ENCODE measurements around the gene CCDC91.

The CCDC91 gene

DNA sequence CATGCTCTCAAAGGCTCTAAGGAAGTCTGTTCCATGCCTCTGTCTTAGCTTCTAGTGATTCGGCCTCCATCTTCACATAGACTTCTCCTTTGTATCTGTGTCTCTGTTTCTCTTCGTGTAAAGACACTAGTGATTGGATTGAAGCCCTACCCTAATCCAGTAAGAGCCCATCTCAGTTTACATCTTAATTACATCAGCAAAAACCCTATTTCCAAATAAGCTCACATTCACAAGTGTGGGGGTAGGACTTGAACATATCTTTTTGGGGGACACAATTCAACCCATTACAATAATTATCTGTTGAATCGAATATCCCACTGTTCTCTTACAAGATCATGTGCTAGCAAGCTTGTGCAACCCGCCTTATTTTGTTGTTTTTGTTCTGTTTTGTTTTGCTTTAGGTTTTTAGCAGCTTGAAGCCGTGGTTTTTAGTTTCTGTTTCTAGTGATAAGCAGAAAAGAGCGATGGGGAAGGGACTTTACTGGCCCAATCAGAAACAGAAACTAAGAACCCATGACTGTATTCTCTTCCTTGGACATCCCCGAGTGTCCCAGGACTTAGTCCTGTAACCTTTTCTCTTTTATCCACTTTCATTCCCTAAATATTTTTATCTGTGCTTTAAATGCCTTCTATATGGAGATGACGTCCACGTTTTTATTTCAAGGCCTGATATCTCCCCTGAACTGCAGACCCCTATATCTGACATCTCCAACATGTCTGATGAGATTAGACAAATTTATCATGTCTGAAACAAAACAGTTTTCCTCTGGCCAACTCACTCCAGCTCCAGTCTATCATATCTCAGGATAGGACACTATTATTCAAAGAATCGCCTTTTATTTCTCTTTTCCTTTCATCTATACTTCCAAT is 353.0 kb downstream of the CCDC91 start:
- DNase-seq: no peak

DNA sequence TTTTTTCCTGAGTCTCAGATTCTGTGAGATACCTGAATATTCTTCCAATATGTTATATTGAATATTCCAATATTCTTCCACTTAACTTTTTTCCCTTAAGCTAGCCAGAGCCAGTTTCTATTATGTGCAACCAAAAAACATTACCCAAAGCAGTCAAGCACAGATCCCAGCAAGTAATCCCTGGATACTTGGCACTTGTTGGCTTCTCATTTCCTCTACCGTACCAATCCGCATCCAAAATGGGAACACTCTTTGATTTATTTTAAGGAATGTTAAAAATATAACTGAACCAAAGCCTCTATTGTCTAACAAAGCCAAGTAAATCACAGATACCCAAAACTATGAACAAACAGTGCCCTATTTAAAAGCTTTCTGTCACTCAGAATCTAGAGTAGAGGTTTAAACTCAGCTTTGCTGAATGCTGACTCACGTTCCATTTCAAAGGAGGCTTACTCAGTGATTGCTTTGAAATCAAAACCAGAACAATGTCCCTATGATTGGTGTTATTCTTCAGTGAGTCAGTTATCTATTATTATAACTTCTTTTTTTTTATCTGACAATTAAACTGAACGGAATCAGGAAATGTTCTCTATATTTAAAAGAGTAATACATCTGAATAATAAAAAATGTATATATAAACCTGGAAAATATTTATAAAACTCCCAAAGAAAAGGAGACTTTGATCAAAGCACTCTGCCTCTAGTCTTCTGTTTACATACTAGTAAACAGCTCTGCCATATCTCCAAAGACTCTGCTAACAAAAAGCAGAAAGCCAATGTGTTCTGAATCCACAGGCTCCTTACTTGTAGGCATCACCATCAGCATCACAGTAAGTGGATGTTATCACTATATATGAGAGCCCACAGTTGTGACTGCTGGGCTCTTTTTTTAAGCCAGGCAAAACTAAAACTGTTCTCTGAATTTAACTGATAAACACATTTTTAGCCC is 360.8 kb downstream of the CCDC91 start:
- no peak for DNase-seq

DNA sequence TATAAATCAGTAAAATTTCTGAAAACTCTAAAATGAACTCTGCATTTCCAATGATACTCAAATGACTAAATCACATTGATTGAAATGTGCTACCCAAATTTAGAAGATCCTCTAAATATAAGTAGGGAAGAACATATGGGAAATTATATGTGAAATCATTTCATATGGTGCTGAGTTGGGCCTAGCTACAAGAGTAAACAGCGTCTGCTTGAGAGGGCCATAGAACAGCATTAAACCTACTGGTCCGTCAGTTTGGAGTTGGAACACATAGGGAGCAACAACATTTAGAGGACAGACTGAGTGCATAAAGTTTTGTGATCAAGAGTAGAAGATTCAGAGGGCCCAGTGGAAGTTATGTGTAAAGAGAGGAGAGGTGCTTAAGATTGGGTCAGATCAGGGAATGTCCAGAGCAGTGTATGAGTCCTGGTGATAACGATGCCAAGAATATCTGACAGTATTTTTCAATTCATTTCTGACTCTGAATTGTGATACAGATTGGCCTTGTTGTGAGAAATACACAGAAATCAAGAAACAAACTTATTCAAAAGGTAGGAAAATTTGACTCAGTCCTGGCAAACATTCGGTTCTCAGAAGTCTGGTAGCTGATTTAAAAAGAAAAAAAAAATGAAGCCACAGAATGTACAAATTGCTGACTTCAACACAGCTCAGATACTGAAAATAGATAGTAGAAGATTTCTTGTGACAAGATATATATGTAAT is 362.2 kb downstream of the CCDC91 start:
- no peak for DNase-seq

DNA sequence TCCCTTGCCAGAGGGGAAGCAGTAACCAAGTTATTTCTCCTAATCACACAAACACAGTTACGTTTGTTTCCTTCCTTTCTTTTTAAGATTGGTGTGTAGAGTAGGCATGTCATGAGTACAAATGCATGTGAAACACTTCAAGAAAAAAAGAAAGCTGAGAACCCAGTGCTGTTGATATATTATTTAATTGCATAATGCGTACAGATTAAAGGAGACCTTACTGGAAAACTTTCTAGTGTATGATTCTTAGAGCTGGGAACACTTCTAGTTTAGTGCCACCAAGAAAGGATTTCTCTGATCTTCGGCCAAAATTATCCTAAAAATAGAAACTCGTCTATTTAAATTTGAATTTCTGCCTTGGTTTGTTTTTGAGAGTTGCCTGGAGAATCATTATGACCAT is 365.5 kb downstream of the CCDC91 start:
- no peak for DNase-seq

DNA sequence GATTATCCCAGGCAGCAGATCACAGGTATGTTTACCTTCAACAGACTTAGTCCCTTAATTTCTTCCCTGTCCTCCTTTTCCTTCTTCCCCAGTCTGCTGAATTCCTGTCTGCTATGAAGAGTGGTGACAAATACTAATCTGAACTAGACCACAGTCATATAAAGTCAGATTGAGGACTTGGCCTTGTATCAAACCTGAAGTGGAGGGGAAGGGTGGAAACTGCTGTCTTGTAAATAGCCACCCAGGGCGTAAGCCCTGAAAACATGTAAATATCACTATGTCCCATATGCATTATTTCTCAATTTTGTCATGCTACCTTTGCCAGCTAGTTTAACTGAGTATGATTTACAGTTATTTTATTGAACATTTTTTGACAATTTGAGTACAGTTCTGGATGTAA is 368.0 kb downstream of the CCDC91 start:
- DNase-seq: no peak

DNA sequence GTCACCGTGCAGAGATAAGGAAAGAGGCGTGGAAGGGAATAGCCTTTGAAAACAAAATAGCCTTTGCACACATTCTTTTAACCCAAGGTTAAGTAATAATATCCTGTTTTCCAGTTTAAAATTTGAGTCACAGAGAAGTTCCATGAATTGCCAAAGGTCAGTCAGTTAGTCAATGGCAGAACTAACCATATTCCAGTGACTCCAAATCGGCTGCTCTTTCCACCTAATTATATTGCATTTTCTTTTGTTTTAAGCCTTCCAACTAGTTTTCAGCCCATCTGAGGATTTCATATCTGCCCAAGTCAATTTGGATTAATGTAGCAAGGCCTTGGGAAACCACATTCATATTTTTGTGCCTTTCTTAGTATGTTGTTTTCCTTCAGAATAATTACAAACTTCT is 373.0 kb downstream of the CCDC91 start:
- no peak for DNase-seq

DNA sequence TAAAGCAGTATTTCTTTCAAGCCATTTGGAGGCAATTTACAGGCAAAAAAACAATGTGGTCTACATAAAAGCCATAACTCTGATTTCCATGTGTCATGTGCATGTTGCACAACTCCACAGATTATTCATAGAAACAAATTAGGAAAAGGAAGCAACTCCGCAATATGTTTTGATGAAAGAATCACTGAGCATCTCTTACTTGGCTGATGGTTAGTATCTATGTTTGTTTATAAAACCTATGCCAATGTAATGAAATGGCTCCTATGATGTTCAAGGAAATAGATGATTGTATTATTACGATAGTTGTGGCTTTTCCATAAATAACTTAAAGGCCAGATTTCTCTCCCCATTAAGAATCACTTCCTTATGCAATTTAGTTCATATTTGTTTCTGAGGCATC is 373.7 kb downstream of the CCDC91 start:
- DNase-seq: no peak

DNA sequence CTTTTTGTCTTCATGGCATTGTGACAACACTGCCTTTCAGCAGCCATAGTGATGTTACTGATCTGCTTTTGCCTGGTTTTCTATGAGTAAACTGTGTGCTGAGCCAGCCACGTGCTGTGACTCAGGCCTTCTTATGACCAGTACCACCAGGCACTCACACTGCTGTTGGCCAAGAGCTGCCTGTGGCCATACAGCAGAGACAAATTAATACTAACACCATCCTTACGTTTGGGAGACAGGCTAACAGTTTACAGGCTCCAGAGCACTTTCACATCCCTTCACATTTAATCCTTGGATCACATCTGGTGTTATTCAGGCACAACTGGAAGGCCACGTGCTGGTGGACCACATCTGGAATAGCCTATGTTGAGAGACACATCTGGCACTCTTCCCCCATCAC is 377.9 kb downstream of the CCDC91 start:
- no peak for DNase-seq

DNA sequence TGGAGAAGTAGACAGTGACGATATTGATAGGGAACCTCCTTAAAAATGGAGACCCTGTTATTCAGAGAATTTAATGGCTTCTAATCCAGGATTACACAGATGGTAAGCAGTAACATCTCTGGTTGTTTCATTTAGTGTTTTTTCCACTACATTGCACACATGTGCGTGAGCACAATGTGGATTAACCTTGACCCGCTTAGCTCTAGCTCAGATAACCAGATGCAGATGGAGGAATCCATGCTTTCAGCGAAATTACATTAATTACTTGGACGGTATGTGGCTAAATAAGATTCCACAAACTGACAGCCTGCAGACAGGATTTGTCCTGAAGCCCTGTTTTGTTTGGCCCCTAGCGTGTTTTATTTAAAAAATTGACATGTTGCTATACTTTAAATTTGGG is 378.4 kb downstream of the CCDC91 start:
- DNase-seq: no peak

DNA sequence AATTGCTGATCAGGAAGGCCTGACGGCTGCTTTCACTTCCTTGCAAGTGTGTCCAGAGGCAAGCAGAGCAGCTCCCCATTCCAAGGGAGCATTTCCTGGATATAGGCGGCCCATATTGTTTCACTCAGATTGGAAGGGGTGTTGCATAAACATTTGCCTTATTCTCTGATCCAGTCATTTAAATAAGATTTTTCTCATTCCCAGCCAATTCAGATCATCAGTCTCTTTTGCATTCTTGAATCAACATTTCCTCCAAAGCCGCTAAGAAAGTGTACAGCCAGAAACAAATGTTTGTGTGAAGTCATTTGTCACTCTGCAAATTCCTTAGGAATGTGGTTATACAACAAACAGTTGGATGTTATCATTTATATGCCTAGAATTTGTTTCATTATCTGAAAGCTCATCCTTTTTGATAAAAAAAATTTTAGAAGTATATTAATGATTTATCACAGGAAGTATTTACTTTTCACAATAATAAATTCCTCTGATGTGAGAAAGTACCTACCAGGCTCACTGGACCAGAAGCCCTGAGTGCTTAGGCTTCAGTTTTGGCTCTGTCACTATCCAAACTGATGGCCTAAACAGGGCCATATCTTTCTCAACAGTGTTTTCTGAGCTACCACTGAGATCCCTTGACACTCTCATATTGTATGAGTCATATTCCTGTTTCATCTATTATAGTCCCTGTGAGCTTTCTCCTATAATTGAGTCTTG is 379.6 kb downstream of the CCDC91 start:
- peak; percentile 28 for DNase-seq

DNA sequence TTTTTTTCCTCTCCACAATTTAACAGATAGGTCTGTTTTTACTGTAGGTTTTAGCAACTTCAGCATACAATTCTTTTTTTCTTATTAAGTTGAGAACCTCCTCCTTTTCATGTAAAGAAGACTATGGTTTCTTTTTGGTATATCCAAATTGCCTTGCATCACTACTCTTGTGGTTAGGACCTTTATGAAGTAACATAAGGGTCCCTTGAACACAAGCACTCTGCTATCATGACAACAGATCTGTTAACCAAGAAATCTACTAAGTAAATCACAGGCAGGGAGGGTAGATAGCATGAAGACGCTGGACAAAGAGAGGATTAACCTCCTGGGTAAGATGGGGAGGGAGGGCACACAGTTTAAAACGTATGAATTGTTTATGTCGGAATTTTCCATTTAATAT is 380.6 kb downstream of the CCDC91 start:
- DNase-seq: no peak

DNA sequence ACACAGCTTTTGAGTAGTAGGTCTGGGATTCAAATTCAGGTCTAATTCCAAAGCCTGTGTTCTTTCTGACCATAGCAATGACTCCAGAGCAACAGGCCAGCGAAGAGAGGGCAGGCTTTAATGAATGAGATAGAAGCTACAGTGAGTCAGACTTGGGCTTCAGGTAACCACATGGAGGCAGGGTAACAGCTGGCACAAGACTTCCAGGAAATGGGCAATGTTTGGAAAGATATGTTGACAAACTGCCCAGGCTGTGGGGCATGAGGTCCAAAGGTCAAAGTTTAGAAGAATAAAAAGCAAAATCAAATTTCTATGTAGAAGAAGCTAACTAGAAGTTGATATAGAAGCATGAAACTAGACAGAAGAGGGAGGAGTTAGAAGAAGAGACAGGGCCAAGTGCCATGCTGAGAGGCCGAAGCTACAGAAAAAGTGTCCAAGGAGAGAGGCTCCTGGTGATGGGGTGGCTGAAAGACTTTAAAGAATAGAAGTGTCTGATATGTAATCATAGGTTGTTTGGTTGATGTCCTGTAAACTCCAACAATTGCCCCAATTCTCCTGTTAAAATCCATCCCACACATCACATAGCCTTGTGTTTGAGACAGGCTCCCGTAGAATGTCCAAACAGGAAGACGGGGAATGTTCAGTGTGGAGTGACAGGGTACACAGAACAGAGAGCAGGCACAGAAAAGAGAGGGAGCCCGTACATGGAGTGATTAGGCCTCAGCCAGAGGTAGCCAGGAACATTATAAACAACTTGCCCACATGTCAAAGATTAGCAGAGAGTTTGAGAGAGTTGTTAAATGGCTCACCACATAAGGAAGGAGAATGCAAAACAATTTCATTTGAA is 384.7 kb downstream of the CCDC91 start:
- DNase-seq: no peak

DNA sequence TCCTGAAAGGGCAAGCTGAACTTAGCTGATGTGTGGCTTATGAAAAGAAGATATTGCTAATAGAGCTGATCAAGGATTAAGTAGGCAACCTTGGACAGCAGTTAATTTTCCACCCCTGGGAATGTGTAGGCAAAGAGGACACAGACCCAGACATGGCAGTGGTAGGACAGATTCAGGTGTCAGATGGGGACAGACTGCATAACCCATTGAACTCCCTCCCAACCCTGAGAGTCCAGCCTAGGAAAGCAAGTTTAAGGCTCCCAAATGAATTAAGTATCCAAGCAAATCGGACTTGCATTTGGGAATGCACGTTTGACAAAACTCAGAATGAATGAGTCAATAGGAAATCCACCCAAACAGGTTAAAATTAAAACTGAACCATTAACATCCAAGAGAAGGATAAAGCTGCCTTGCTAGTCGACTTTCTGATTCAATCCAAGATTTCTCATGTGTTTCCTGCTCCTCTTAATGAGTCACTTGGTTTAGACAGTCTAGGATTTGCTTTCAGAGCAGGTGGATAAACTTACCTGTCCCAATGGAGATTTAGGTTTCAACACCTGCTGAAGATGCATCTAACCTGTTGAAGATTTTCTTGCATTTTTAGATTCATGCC is 385.4 kb downstream of the CCDC91 start:
- DNase-seq: no peak

DNA sequence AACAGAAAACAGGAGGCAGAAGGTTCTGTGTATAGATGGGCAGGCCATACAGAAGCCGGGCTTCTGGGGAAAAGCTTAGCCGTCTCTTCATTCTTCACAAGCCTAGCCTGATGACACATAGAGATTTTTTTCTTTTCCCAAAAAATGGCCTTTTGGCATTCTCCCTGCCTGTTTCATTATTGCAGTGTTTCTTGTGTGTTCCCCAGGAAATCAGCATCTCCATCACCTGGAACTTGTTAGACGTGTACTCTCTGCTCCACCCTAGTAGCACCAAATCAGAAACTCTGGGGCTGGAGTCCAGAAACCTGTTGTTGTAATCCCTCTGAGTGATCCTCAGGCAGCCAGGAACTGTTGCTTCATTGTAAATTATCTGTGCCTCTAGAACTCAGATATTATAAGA is 388.1 kb downstream of the CCDC91 start:
- no peak for DNase-seq

DNA sequence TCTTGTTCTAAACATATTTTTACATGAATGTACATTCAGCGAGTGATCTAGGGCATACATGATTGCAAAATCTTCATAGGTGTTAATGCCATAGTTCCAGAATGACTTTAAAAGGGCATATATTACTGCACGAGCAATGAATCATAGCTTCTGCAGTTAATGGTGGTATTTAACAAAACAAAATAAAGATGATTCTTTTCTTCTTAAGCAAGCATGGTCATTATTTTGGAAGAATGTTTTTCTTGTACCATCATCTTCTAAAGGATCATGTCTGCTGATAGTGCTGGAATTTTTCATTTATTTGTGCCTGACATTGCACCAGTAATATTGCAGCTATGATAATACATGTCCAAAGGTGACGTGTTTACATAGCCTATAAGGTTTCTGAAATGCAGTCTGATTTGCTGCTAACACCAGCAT is 388.6 kb downstream of the CCDC91 start:
- no peak for DNase-seq

DNA sequence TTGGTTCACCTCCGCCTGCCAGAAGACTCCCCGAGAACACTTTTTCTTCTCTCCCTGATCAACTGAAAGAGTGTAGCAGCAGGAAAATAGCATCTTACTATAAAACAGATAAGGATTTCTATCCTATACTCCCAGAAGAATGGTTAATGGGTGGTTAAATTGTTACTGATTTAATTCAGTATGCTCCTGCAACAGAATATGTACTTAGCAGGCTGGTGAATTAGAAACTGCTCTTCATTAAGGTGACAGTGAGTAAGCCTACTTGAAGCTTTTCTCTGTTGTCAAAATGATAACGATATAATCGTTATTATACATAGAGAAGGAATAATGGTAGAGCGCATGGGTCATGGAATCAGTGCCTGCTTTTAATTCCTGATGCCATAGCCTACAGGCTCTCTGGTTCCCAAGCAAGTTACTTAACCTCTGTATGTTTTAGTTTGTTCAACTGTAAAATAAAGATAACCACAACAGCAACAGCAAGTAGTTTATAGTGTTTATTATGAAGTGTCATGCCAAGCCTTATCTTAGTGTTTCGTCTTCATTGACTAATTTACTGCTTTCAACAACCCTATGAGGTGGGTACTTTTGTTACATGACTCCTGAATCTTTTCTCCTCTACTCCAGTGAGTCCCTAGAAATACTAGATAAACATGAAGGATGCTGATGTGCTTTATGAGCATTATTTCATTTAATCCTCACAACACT is 392.6 kb downstream of the CCDC91 start:
- DNase-seq: no peak

DNA sequence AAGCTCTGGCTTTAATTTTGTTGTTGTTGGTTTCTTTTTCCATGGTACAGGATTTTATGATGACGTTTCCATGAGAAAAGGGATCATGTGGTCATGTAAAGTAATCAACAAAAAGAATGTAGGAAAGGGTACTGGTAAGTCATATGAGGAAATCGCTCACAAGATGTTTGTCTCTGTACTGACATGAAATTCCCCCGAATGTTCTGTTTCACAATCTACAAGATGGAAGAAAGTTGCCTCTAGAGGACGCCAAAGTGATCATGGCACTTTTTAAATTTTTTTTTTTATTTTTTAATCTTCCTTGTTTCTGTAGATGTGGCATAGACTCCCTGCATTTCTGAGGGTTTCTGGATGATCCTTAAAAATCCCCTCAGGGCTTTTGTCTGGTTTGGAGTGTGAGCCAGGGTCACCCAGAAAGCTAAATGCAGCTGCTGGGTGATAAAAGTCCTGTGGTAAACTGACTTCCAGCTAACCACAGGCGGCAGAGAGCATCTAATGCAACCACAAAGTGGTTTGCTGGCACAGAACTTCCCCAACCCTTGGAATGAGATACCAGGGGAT is 393.5 kb downstream of the CCDC91 start:
- peak; percentile 34 for DNase-seq

DNA sequence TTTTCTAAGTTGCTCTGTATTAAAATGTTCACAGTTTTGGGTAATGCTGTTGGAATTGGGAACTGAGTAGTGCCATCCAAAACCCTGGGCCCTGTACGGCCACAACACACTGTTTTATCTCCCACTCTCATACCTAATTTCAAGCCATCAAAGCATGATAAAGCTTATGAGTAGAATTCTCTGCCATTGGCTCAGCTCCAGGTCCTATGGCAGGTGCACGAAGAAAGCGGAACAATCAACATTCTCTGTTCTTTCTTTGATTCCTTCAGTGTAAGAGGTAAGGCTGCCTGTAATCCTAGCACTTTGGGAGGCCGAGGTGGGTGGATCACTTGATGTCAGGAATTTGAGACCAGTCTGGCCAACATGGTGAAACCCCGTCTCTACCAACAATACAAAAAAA is 394.9 kb downstream of the CCDC91 start:
- no peak for DNase-seq

DNA sequence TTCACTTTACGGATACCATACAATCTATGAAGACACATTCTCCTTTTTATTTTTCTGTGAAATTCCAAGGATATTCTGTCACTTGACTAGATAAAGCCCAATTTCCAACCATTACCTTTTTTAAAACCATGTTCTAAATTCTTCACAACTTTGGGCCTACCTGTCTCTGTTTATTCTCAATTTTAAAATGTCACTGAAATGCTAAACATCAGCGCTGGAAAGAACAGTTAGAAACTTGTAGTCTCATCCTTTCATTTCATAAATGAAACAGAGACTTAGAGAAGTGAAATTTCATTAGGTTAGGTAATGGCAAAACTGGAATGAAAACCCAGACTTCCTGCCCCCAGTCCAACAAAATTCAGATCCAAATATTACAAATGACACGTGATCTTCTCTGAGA is 396.2 kb downstream of the CCDC91 start:
- DNase-seq: no peak

DNA sequence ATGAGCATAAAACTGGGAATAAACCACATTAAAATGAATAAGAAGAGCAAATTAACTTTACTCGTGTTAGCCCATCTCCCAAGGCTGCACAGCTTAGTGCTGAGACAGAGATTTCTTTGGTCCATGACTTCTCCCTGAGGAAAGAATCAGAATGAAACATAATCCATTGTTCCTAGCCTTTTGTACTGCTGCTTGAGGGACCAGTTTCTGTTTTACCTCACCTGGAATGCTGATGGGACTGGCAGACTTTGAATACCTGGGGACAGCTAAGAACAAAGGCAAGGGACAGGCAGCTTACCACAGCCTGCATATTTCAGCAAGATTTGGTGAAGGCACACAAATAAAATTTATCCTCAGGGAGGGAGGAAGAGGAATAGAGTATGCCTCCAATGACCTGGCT is 401.6 kb downstream of the CCDC91 start:
- DNase-seq: no peak

Data from femur (tissue), 1 donor.